GM12878 (cell line): ENCODE measurements around the gene KNSTRN. TPM values are rescaled to one million over a fixed set of nuclear protein-coding genes. Genes with fewer than 3 reads are reported as not detected.

Source experiments
- ATAC-seq: fragments of 200-7000 bp; cut with Tn5 transposase; 3 replicates; pipeline ENCODE4 v1.9.1; 2020; ENCODE audit warnings: mild to moderate bottlenecking, moderate library complexity
- BruUV-seq: library from RNA; stranded (reverse); fragments of 400-500 nt; replicated peaks from 2 replicates; lab custom pipeline; 2021; lab: Mats Ljungman, UMichigan
- CTCF ChIA-PET: fragments of 300-600 bp; sonication (Branson Sonifier 250); formaldehyde crosslinking; extraction: SDS; loops from one replicate; lab custom pipeline; 2021; ENCODE audit warnings: inconsistent platforms; lab: Yijun Ruan, JAX
- POLR2A ChIA-PET: fragments of 350-600 bp; formaldehyde crosslinking; extraction: SDS; loops from one replicate; lab custom pipeline; 2021; ENCODE audit warnings: inconsistent platforms; lab: Charles Lee
- RAD21 ChIA-PET: fragments of 300-600 bp; sonication (Branson Sonifier 250); formaldehyde crosslinking; loops from one replicate; lab custom pipeline; 2023; ENCODE audit warnings: antibody characterized with exemption; ENCODE audit not compliant: unreplicated experiment; lab: Charles Lee
- SMC1A ChIA-PET: fragments of 300-600 bp; sonication (Branson Sonifier 250); formaldehyde crosslinking; loops from one replicate; lab custom pipeline; 2023; ENCODE audit not compliant: unreplicated experiment, uncharacterized antibody; lab: Charles Lee
- DNase-seq: peaks from one replicate; pipeline ENCODE4 v3.0.0-alpha.2; 2011; ENCODE audit warnings: low read depth, low spot score
- FAIRE-seq: peaks from 3 replicates; lab custom pipeline; 2011; peaks lifted over from hg19 to GRCh38; lab: Jason Lieb, UNC
- H2AFZ ChIP-seq: 2 replicates; pipeline ENCODE4 v1.6.0; 2011; ENCODE audit warnings: low read depth, low read length, control low read depth; ENCODE audit not compliant: control insufficient read depth
- H3K27ac ChIP-seq: 2 replicates; pipeline ENCODE4 v1.5.1; 2011; ENCODE audit warnings: control low read depth; ENCODE audit not compliant: control insufficient read depth, insufficient read depth
- H3K27me3 ChIP-seq, 2 experiments: replicated peaks in 1 of 2; 2 replicates each; pipeline versions ENCODE4 v1.6.0 to v1.6.1; 2011; ENCODE audit warnings: low read length in 1 of 2; ENCODE audit not compliant: control insufficient read depth in 2 of 2, insufficient read depth in 2 of 2
- H3K36me3 ChIP-seq, 2 experiments: 2 replicates each; pipeline ENCODE4 v1.5.1; 2011; ENCODE audit warnings: low read length in 1 of 2; ENCODE audit not compliant: control insufficient read depth in 2 of 2, insufficient read depth in 2 of 2
- H3K4me1 ChIP-seq: 2 replicates; pipeline ENCODE4 v1.6.1; 2011; ENCODE audit warnings: mild to moderate bottlenecking, low read length, moderate library complexity, mixed read lengths; ENCODE audit not compliant: control insufficient read depth, insufficient read depth
- H3K4me2 ChIP-seq: 2 replicates; pipeline ENCODE4 v1.6.0; 2011; ENCODE audit warnings: control low read depth; ENCODE audit not compliant: control insufficient read depth, insufficient read depth
- H3K4me3 ChIP-seq: fragments of 200-600 bp; sonication (generic); 2 replicates; pipeline ENCODE4 v1.5.1; 2016
- H3K79me2 ChIP-seq: 2 replicates; pipeline ENCODE4 v1.6.0; 2011; ENCODE audit warnings: low read length; ENCODE audit not compliant: control insufficient read depth, insufficient read depth
- H3K9ac ChIP-seq: 2 replicates; pipeline ENCODE4 v1.8.0; 2011; ENCODE audit warnings: low read length, control low read depth, mixed read lengths; ENCODE audit not compliant: control insufficient read depth, insufficient read depth
- H3K9me3 ChIP-seq: replicated peaks from 3 replicates; pipeline ENCODE4 v1.5.1; 2011; ENCODE audit warnings: mild to moderate bottlenecking, low read length; ENCODE audit not compliant: control insufficient read depth, insufficient read depth
- H4K20me1 ChIP-seq: 2 replicates; pipeline ENCODE4 v1.6.0; 2011; ENCODE audit not compliant: control insufficient read depth, insufficient read depth
- ATF7 ChIP-seq: fragments of 450-650 bp; IDR thresholded peaks from 2 replicates; pipeline ENCODE4 v1.6.1; 2016; ENCODE audit warnings: low read depth, mild to moderate bottlenecking
- BACH1 ChIP-seq: fragments of 450-650 bp; IDR thresholded peaks from 2 replicates; pipeline ENCODE4 v1.6.1; 2017; ENCODE audit warnings: mild to moderate bottlenecking, borderline replicate concordance
- BCLAF1 ChIP-seq: fragments of 450-650 bp; IDR thresholded peaks from 2 replicates; pipeline ENCODE4 v1.6.1; 2017; ENCODE audit warnings: antibody characterized with exemption, mild to moderate bottlenecking, moderate library complexity
- EGR1 ChIP-seq, 2 experiments: IDR thresholded peaks; 1 replicate in 1 of 2; 2 replicates in 1 of 2; pipeline ENCODE4 v1.6.1; 2011 to 2012; ENCODE audit warnings: low read depth in 2 of 2, low read length in 2 of 2, borderline replicate concordance in 1 of 2, mild to moderate bottlenecking in 1 of 2, moderate library complexity in 1 of 2
- GABPA ChIP-seq: IDR thresholded peaks from 2 replicates; pipeline ENCODE4 v1.6.1; 2014; ENCODE audit warnings: antibody characterized with exemption, low read depth, mild to moderate bottlenecking, inconsistent platforms
- HDAC6 ChIP-seq: fragments of 200-600 bp; sonication (generic); IDR thresholded peaks from one replicate; pipeline ENCODE4 v1.8.0; 2017; ENCODE audit warnings: antibody characterized with exemption; ENCODE audit not compliant: unreplicated experiment
- JUND ChIP-seq: IDR thresholded peaks from 2 replicates; pipeline ENCODE4 v1.6.1; 2012; ENCODE audit warnings: low read depth, mild to moderate bottlenecking, low read length, improper control_type of control experiment, moderate library complexity
- NR2C1 ChIP-seq: fragments of 450-650 bp; IDR thresholded peaks from 2 replicates; pipeline ENCODE4 v1.6.1; 2017; ENCODE audit warnings: antibody characterized with exemption, mild to moderate bottlenecking, moderate library complexity
- PBX3 ChIP-seq: IDR thresholded peaks from 2 replicates; pipeline ENCODE4 v1.6.1; 2011; ENCODE audit warnings: mild to moderate bottlenecking, low read depth, low read length, moderate library complexity; ENCODE audit not compliant: insufficient replicate concordance
- POU2F2 ChIP-seq: IDR thresholded peaks from 3 replicates; pipeline ENCODE4 v1.6.1; 2011; ENCODE audit warnings: low read depth, mild to moderate bottlenecking, low read length, borderline replicate concordance
- SMAD5 ChIP-seq: IDR thresholded peaks from 2 replicates; pipeline ENCODE4 v1.6.1; 2016; ENCODE audit warnings: antibody characterized with exemption, low read depth
- TAF1 ChIP-seq: IDR thresholded peaks from 2 replicates; pipeline ENCODE4 v1.6.1; 2011; ENCODE audit warnings: mild to moderate bottlenecking, low read depth, low read length, borderline replicate concordance
- TCF3 ChIP-seq: IDR thresholded peaks from 2 replicates; pipeline ENCODE4 v1.6.1; 2012; ENCODE audit warnings: low read depth, mild to moderate bottlenecking, low read length, borderline replicate concordance; ENCODE audit not compliant: insufficient read depth
- WGBS: methylation state at CpG from one replicate; pipeline ENCODE4 v1.1.6; 2016; ENCODE audit warnings: low lambda C conversion rate; ENCODE audit not compliant: insufficient replicate concordance, insufficient coverage; ENCODE audit errors: missing lambda C conversion rate; 5-methylcytosine and 5-hydroxymethylcytosine counted together
- in situ Hi-C: fragments of 300-500 bp; cut with MboI; formaldehyde crosslinking; loops from 9 replicates; pipeline ENCODE4 v1.14.3; 2018; ENCODE audit warnings: mixed read lengths
- intact Hi-C: fragments of 100-400 bp; cut with micrococcal nuclease; formaldehyde crosslinking; loops from one replicate; pipeline ENCODE4 v1.14.2; 2022; ENCODE audit not compliant: unreplicated experiment
- polyA plus RNA-seq, 11 experiments: library from polyadenylated mRNA; depleted of rRNA in 4 of 11; unstranded in 6 of 11; stranded (reverse) in 5 of 11; fragments of >200 nt; fragmentation: Nextera tagmentation in 4 of 11; fragmentation: Illumina TruSeq in 1 of 11; extraction: Ambion mirVana in 4 of 11; extraction: Trizol in 1 of 11; gene quantifications; 1 replicate in 1 of 11; 2 replicates in 10 of 11; pipeline versions ENCODE4 v1.2.1 to v1.2.3, GENCODE V29; 2011 to 2016; ENCODE audit warnings: inconsistent platforms in 2 of 11, missing spikeins in 2 of 11, low read depth in 1 of 11
- total RNA-seq, 4 experiments: library from RNA; depleted of rRNA in 3 of 4; stranded (reverse); fragments of >200 nt in 3 of 4; fragmentation: Illumina TruSeq in 1 of 4; extraction: Trizol in 1 of 4; gene quantifications; 2 replicates each; pipeline versions ENCODE4 v1.2.1 to v1.2.3, GENCODE V29; 2013 to 2021
- TF ChIP-seq, protein P1 (sequence below): fragments of 450-650 bp; IDR thresholded peaks from 2 replicates; pipeline ENCODE4 v1.6.1; 2018; ENCODE audit warnings: borderline replicate concordance, mild to moderate bottlenecking; ENCODE audit not compliant: partially characterized antibody
- TF ChIP-seq, protein P2 (sequence below): fragments of 450-650 bp; conservative IDR thresholded peaks from 2 replicates; pipeline ENCODE4 v1.6.1; 2017; ENCODE audit warnings: mild to moderate bottlenecking, moderate library complexity

Gene KNSTRN
- total and polyA plus RNA-seq, 10 of the 15 experiments (the other 5 are each of a cell fraction or from before 2014, with no cell fraction given), result 30.3 to 72.1 (median 47.1) TPM

DNA sequence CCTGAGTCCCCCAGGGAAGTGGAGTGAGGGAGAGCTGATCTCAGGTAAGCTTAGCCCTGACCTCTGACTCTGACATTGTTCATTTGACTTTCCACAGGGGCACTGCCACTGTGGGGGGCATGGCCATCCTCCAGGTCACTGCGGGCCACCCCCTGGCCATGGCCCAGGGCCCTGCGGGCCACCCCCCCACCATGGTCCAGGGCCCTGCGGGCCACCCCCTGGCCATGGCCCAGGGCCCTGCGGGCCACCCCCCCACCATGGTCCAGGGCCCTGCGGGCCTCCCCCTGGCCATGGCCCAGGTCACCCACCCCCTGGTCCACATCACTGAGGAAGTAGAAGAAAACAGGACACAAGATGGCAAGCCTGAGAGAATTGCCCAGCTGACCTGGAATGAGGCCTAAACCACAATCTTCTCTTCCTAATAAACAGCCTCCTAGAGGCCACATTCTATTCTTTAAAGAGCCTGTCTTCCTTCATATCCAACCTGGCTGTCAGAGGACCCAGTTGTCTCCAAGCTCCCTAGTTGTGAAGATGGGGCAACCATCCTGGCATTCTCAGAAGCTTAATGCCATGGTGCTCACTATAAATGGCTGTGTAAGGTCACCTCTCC lies 26.4 kb upstream of the KNSTRN start:
- no peaks in the 10 kb centered on the region for H3K79me2 ChIP-seq
- H3K27me3 ChIP-seq, result peaks cover 0 to 6% of the 10 kb centered on the region in 2 experiments; a peak in 3 of 4 replicates
- no peak overlapping the region for H3K9ac ChIP-seq
- no TSS peak for BruUV-seq
- no peaks in the 10 kb centered on the region for H4K20me1 ChIP-seq
- FAIRE-seq (no peak), ATAC-seq (no peak), DNase-seq (no peak)
- no peaks in the 10 kb centered on the region for H3K36me3 ChIP-seq
- RAD21 ChIA-PET, result interaction anchor here (1.4 kb wide), 1 partner anchor 77 kb away, joined by 4 read pairs; no protein-coding TSS in a partner anchor
- no peak overlapping the region for H3K4me3 ChIP-seq
- SMC1A ChIA-PET, result no interaction called here
- in situ Hi-C loops (loop anchor here (5.0 kb wide), 1 partner anchor 49 kb away; the partner anchor contains the start of gene PLCB2), intact Hi-C loops (no loop called here)
- CTCF ChIA-PET, result interaction anchor here (0.7 to 1.9 kb wide), 4 partner anchors 12 to 139 kb away, joined by 3 to 7 read pairs (median 4); no protein-coding TSS in a partner anchor
- no peak overlapping the region for H3K27ac ChIP-seq
- no peak overlapping the region for H2AFZ ChIP-seq
- H3K9me3 ChIP-seq, result no peaks in the 10 kb centered on the region
- WGBS, result 30% methylated on average over 4 of the region's 5 CpGs
- H3K4me2 ChIP-seq, result no peak overlapping the region
- POLR2A ChIA-PET, result no interaction called here
- H3K4me1 ChIP-seq, result peaks cover 5% of the 10 kb centered on the region; the same call in 1 of the 2 replicates
- TF ChIP-seq PBX3 (no peak), SMAD5 (no peak), EGR1 (IDR thresholded peaks at IDR 0.05; ENCODE audit: borderline replicate concordance in 1 of 2, low read depth in 2 of 2, low read length in 2 of 2) (no peak), ATF7 (no peak), GABPA (no peak), NR2C1 (no peak), TAF1 (no peak), JUND (no peak), POU2F2 (no peak), TCF3 (no peak), HDAC6 (no peak), BACH1 (no peak), BCLAF1 (no peak)
- TF ChIP-seq, protein P1, sequence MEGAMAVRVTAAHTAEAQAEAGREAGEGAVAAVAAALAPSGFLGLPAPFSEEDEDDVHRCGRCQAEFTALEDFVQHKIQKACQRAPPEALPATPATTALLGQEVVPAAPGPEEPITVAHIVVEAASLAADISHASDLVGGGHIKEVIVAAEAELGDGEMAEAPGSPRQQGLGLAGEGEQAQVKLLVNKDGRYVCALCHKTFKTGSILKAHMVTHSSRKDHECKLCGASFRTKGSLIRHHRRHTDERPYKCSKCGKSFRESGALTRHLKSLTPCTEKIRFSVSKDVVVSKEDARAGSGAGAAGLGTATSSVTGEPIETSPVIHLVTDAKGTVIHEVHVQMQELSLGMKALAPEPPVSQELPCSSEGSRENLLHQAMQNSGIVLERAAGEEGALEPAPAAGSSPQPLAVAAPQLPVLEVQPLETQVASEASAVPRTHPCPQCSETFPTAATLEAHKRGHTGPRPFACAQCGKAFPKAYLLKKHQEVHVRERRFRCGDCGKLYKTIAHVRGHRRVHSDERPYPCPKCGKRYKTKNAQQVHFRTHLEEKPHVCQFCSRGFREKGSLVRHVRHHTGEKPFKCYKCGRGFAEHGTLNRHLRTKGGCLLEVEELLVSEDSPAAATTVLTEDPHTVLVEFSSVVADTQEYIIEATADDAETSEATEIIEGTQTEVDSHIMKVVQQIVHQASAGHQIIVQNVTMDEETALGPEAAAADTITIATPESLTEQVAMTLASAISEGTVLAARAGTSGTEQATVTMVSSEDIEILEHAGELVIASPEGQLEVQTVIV, result no peak
- TF ChIP-seq, protein P2, sequence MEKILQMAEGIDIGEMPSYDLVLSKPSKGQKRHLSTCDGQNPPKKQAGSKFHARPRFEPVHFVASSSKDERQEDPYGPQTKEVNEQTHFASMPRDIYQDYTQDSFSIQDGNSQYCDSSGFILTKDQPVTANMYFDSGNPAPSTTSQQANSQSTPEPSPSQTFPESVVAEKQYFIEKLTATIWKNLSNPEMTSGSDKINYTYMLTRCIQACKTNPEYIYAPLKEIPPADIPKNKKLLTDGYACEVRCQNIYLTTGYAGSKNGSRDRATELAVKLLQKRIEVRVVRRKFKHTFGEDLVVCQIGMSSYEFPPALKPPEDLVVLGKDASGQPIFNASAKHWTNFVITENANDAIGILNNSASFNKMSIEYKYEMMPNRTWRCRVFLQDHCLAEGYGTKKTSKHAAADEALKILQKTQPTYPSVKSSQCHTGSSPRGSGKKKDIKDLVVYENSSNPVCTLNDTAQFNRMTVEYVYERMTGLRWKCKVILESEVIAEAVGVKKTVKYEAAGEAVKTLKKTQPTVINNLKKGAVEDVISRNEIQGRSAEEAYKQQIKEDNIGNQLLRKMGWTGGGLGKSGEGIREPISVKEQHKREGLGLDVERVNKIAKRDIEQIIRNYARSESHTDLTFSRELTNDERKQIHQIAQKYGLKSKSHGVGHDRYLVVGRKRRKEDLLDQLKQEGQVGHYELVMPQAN, result no peak
